ENCODE data around the gene ZNF3. TPM values are rescaled to one million over a fixed set of nuclear protein-coding genes. Genes with fewer than 3 reads are reported as not detected.

Gene ZNF3
- total and polyA plus RNA-seq, 4 donors: 10.2 to 18.2 (median 12.2) TPM

DNA sequence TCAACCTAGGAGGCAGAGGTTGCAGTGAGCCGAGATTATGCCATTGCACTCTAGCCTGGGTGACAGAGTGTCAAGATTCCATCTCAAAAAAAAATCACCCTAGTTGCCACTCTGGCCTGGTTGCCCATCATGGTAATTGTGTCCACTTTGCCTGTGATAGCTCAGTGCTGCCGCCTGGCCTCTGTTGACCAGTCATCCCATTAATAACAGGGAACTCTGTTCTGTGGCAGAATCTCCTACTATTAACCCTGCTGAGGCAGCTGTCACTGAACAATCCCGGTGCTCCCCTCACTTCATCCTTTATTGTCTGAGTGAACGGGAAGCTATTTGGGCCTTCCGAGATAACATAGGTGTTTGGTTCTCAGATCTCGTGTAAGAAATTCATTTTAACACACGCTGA, 14.6 kb downstream of the ZNF3 start:
- Histone ChIP-seq H3K27me3 (ENCODE audit: control insufficient read depth in 4 of 4, insufficient read depth in 4 of 4, low read length in 3 of 4) (no peaks in the 10 kb centered on the region), H3K36me3 (ENCODE audit: control insufficient read depth in 4 of 4, insufficient read depth in 3 of 4, low read depth in 1 of 4, low read length in 3 of 4) (peaks cover 5 to 40% (median 34%) of the 10 kb centered on the region in 4 donors), H3K4me1 (ENCODE audit: control insufficient read depth in 4 of 4, insufficient read depth in 4 of 4, low read length in 3 of 4) (peaks cover 2 to 23% (median 14%) of the 10 kb centered on the region in 4 donors), H3K9me3 (ENCODE audit: control insufficient read depth in 4 of 4, low read length in 3 of 4) (peaks cover 13 to 21% (median 14%) of the 10 kb centered on the region in 4 donors), H3K27ac (ENCODE audit: low read depth in 1 of 2, low read length in 2 of 2) (no peak overlapping the region), H3K9ac (ENCODE audit: low read depth in 1 of 2, low read length in 2 of 2) (no peak overlapping the region), H3K4me3 (ENCODE audit: low read depth in 1 of 3, low read length in 3 of 3) (no peak overlapping the region)
- no peak for DNase-seq (ENCODE audit: low spot score)
- TF ChIP-seq, protein P1, sequence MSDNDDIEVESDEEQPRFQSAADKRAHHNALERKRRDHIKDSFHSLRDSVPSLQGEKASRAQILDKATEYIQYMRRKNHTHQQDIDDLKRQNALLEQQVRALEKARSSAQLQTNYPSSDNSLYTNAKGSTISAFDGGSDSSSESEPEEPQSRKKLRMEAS (IDR thresholded peaks at IDR 0.05): no peak
- no peak for TF ChIP-seq RAD21 (IDR thresholded peaks at IDR 0.05)
- TF ChIP-seq RXRA (IDR thresholded peaks at IDR 0.05): no peak
- no peak for TF ChIP-seq EGR1 (IDR thresholded peaks at IDR 0.05; ENCODE audit: low read depth in 2 of 2)
- no peak for TF ChIP-seq FOXA2 (IDR thresholded peaks at IDR 0.05)
- TF ChIP-seq, protein P2, sequence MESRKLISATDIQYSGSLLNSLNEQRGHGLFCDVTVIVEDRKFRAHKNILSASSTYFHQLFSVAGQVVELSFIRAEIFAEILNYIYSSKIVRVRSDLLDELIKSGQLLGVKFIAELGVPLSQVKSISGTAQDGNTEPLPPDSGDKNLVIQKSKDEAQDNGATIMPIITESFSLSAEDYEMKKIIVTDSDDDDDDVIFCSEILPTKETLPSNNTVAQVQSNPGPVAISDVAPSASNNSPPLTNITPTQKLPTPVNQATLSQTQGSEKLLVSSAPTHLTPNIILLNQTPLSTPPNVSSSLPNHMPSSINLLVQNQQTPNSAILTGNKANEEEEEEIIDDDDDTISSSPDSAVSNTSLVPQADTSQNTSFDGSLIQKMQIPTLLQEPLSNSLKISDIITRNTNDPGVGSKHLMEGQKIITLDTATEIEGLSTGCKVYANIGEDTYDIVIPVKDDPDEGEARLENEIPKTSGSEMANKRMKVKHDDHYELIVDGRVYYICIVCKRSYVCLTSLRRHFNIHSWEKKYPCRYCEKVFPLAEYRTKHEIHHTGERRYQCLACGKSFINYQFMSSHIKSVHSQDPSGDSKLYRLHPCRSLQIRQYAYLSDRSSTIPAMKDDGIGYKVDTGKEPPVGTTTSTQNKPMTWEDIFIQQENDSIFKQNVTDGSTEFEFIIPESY (IDR thresholded peaks at IDR 0.05): no peak
- TF ChIP-seq, protein P3, sequence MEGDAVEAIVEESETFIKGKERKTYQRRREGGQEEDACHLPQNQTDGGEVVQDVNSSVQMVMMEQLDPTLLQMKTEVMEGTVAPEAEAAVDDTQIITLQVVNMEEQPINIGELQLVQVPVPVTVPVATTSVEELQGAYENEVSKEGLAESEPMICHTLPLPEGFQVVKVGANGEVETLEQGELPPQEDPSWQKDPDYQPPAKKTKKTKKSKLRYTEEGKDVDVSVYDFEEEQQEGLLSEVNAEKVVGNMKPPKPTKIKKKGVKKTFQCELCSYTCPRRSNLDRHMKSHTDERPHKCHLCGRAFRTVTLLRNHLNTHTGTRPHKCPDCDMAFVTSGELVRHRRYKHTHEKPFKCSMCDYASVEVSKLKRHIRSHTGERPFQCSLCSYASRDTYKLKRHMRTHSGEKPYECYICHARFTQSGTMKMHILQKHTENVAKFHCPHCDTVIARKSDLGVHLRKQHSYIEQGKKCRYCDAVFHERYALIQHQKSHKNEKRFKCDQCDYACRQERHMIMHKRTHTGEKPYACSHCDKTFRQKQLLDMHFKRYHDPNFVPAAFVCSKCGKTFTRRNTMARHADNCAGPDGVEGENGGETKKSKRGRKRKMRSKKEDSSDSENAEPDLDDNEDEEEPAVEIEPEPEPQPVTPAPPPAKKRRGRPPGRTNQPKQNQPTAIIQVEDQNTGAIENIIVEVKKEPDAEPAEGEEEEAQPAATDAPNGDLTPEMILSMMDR (IDR thresholded peaks at IDR 0.05; ENCODE audit: low read depth, low read length, missing input control): no peak
- no peak for TF ChIP-seq FOXA1 (IDR thresholded peaks at IDR 0.05)
- TF ChIP-seq, protein P4, sequence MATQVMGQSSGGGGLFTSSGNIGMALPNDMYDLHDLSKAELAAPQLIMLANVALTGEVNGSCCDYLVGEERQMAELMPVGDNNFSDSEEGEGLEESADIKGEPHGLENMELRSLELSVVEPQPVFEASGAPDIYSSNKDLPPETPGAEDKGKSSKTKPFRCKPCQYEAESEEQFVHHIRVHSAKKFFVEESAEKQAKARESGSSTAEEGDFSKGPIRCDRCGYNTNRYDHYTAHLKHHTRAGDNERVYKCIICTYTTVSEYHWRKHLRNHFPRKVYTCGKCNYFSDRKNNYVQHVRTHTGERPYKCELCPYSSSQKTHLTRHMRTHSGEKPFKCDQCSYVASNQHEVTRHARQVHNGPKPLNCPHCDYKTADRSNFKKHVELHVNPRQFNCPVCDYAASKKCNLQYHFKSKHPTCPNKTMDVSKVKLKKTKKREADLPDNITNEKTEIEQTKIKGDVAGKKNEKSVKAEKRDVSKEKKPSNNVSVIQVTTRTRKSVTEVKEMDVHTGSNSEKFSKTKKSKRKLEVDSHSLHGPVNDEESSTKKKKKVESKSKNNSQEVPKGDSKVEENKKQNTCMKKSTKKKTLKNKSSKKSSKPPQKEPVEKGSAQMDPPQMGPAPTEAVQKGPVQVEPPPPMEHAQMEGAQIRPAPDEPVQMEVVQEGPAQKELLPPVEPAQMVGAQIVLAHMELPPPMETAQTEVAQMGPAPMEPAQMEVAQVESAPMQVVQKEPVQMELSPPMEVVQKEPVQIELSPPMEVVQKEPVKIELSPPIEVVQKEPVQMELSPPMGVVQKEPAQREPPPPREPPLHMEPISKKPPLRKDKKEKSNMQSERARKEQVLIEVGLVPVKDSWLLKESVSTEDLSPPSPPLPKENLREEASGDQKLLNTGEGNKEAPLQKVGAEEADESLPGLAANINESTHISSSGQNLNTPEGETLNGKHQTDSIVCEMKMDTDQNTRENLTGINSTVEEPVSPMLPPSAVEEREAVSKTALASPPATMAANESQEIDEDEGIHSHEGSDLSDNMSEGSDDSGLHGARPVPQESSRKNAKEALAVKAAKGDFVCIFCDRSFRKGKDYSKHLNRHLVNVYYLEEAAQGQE (IDR thresholded peaks at IDR 0.05): no peak
- TF ChIP-seq SP1 (IDR thresholded peaks at IDR 0.05): no peak
- TF ChIP-seq, protein P5, sequence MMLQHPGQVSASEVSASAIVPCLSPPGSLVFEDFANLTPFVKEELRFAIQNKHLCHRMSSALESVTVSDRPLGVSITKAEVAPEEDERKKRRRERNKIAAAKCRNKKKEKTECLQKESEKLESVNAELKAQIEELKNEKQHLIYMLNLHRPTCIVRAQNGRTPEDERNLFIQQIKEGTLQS (IDR thresholded peaks at IDR 0.05): no peak
- no peak for TF ChIP-seq TAF1 (conservative IDR thresholded peaks at IDR 0.05)
- TF ChIP-seq GABPA (IDR thresholded peaks at IDR 0.05 in 1 of 2, conservative IDR thresholded peaks at IDR 0.05 in 1 of 2): no peak
- no peak for TF ChIP-seq NR2F2 (IDR thresholded peaks at IDR 0.05)
- 89% methylated on average over 7 of the region's 7 CpGs for WGBS

Measured in liver (tissue), 9 donors.